Suprapubic skin (tissue), 3 donors: ENCODE data around the gene ASPA.

ENCODE experiments used
- POLR2A ChIP-seq, 2 donors: fragments of 450-650 bp; IDR thresholded peaks; one replicate each; pipeline ENCODE4 v1.6.1; 2017; ENCODE audit warnings: antibody characterized with exemption in 2 of 2, mild to moderate bottlenecking in 2 of 2, moderate library complexity in 2 of 2
- TF ChIP-seq, protein P1 (sequence below), 2 donors: fragments of 200-600 bp in 1 of 2; fragments of 450-650 bp in 1 of 2; sonication (generic) in 1 of 2; IDR thresholded peaks; one replicate each; pipeline ENCODE4 v1.5.1; 2016 to 2019; ENCODE audit warnings: antibody characterized with exemption in 2 of 2, mild to moderate bottlenecking in 1 of 2, moderate library complexity in 1 of 2

DNA sequence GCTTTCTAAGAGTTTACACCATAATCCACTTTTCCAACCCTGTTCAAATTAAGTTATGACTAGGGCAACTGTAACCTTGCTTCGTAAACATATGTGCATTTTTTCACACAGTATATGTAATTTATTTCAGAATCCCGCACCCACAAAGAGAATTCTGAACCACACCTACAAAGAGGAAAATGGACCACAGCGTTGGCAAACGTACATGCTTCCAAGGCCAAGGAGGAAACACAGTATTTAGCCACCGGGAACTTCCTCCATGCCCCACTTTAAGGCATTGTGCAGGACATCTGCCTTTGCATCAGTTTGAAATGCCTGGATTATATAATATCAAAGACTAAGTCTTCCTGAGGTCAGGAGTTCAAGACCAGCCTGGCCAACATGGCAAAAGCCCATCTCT is 6.3 kb upstream of the ASPA start:
- TF ChIP-seq, protein P1, sequence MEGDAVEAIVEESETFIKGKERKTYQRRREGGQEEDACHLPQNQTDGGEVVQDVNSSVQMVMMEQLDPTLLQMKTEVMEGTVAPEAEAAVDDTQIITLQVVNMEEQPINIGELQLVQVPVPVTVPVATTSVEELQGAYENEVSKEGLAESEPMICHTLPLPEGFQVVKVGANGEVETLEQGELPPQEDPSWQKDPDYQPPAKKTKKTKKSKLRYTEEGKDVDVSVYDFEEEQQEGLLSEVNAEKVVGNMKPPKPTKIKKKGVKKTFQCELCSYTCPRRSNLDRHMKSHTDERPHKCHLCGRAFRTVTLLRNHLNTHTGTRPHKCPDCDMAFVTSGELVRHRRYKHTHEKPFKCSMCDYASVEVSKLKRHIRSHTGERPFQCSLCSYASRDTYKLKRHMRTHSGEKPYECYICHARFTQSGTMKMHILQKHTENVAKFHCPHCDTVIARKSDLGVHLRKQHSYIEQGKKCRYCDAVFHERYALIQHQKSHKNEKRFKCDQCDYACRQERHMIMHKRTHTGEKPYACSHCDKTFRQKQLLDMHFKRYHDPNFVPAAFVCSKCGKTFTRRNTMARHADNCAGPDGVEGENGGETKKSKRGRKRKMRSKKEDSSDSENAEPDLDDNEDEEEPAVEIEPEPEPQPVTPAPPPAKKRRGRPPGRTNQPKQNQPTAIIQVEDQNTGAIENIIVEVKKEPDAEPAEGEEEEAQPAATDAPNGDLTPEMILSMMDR (IDR thresholded peaks at IDR 0.05), result no peak
- TF ChIP-seq POLR2A (IDR thresholded peaks at IDR 0.05), result no peak
